GM12864 (cell line): ENCODE results near the gene IFNA14.

Source experiments
- DNase-seq: peaks from one replicate; pipeline ENCODE4 v3.0.0-alpha.2; 2011; ENCODE audit warnings: low read depth
- H3K4me3 ChIP-seq: 2 replicates; pipeline ENCODE4 v1.5.1; 2011; ENCODE audit warnings: mild to moderate bottlenecking, low read depth, low read length, control low read depth
- CTCF ChIP-seq: IDR thresholded peaks from 2 replicates; pipeline ENCODE4 v1.5.1; 2011; ENCODE audit warnings: low read depth, mild to moderate bottlenecking, moderate library complexity, low read length, control low read depth, inconsistent platforms; ENCODE audit errors: missing control alignments

The IFNA14 gene

GRCh38 chr9:21239911-21240310 lies at the start of gene IFNA14:
TSS of gene IFNA14 (minus strand) at chr9:21240005. CDS start at chr9:21239935, 70 bp downstream.
- DNase-seq, result no peak
- TF ChIP-seq CTCF, result no peak
- no peak within 1 kb of the TSS for H3K4me3 ChIP-seq

- no peak for TF ChIP-seq CTCF
- H3K4me3 ChIP-seq, result no peak overlapping the region
- DNase-seq, result no peak
Measured at GRCh38 chr9:21287280-21287679, 47.5 kb upstream of the IFNA14 start.

GRCh38 chr9:21286659-21287058 lies 46.9 kb upstream of the IFNA14 start:
- TF ChIP-seq CTCF, result no peak
- no peak for DNase-seq
- H3K4me3 ChIP-seq, result no peak overlapping the region

- no peak for TF ChIP-seq CTCF
- DNase-seq, result no peak
- H3K4me3 ChIP-seq, result no peak overlapping the region
Measured at GRCh38 chr9:21286099-21286498, 46.3 kb upstream of the IFNA14 start.

GRCh38 chr9:21281275-21281674 lies 41.5 kb upstream of the IFNA14 start:
- DNase-seq, result no peak
- no peak overlapping the region for H3K4me3 ChIP-seq

GRCh38 chr9:21268347-21268657 lies 28.5 kb upstream of the IFNA14 start:
- DNase-seq, result no peak
- TF ChIP-seq CTCF, result no peak

More at GRCh38 chr9:21281275-21281674, 41.5 kb upstream of the IFNA14 start:
- TF ChIP-seq CTCF, result no peak

GRCh38 chr9:21267485-21268346 lies 27.9 kb upstream of the IFNA14 start:
- no peak for DNase-seq
- H3K4me3 ChIP-seq, result no peak overlapping the region
- TF ChIP-seq CTCF, result no peak

More at GRCh38 chr9:21268347-21268657, 28.5 kb upstream of the IFNA14 start:
- H3K4me3 ChIP-seq, result no peak overlapping the region
